ENCODE data around the gene MEN1. TPM values are rescaled to one million over a fixed set of nuclear protein-coding genes. Genes with fewer than 3 reads are reported as not detected.
A peak's percentile ranks its signal among the peaks of the same experiment; 100 is the strongest.

Gene MEN1
- total RNA-seq, 1 experiment from 2014 or later, result 46.1 TPM

DNA sequence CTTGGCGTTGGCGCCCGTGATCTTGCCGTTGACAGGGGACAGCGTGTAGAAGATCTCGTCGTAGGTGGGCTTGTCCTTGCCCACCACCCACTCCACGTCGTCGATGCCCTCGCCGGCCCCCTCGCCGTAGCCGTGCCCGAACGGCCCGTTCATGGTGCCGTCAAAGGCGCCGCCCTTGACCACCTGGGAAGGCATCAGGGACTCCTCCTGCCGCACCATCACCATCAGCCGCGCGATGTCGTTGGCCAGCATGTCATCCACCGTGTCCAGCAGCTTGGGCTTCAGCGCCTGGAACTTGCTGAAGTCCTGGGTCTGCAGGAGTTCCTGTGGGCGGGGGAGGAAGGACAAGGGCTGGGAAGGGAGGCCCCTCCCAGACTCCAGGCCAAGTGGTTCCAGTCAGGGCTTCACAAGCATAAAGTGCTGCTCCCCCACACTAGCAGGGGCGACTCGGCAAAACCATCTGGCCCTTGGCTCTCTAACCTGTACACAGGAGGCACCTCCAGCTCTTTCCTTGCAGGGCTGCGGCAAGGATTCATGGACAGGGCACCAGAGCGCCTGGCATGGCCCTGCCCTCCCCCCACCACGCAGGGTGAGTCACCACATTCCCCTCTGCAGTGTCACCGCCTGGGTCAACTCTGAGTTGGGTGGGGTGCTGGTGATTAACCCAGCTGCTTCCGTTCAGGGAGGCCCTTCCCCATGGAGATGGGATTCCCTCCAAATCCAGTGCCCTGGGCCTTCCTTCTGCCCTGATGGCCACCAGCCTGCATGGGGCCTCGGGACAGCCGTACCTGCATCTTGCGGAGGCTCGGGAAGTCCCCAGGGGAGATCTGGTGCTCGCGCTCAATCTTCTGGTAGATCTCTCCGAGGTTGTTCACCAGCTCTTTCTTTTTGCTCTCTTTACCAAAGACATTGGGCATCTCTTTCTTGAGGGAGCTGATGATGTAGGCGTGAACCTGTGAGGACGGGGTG, 44.5 kb upstream of the MEN1 start:
- Histone ChIP-seq H3K9me3 (ENCODE audit: low read length) (no peaks in the 10 kb centered on the region), H4K20me1 (ENCODE audit: low read length) (no peaks in the 10 kb centered on the region), H3K4me3 (ENCODE audit: low read length) (peak overlapping the region; percentile 36), H3K27me3 (ENCODE audit: low read length) (no peaks in the 10 kb centered on the region), H3K27ac (ENCODE audit: low read length) (peak overlapping the region; percentile 96), H3K9me2 (replicated peaks; ENCODE audit: low read length) (no peaks in the 10 kb centered on the region), H3K36me3 (ENCODE audit: low read depth, low read length) (peaks cover 52% of the 10 kb centered on the region), H3K79me2 (ENCODE audit: low read length) (peaks cover 54% of the 10 kb centered on the region), H3K9ac (ENCODE audit: low read length) (peak overlapping the region; percentile 73), H3K4me2 (ENCODE audit: low read length) (peak overlapping the region; percentile 75), H3F3A (ENCODE audit: low read length, unreplicated experiment) (peaks cover 4% of the 10 kb centered on the region), H2AFZ (ENCODE audit: low read length) (no peak overlapping the region), H3K4me1 (ENCODE audit: insufficient read depth, low read length) (peaks cover 56% of the 10 kb centered on the region)
- DNase-seq (peak; percentile 100), ATAC-seq (peak; percentile 79)
- POLR2A ChIA-PET (ENCODE audit: unreplicated experiment), result interaction anchor here (0.6 to 1.3 kb wide), 3 partner anchors 14 to 24 kb away, joined by 3 to 23 read pairs (median 7); partner anchors contain the start of gene EHD1
- TSS peak; percentile 54 for BruUV-seq (replicated peaks)
- TF ChIP-seq, protein P1, sequence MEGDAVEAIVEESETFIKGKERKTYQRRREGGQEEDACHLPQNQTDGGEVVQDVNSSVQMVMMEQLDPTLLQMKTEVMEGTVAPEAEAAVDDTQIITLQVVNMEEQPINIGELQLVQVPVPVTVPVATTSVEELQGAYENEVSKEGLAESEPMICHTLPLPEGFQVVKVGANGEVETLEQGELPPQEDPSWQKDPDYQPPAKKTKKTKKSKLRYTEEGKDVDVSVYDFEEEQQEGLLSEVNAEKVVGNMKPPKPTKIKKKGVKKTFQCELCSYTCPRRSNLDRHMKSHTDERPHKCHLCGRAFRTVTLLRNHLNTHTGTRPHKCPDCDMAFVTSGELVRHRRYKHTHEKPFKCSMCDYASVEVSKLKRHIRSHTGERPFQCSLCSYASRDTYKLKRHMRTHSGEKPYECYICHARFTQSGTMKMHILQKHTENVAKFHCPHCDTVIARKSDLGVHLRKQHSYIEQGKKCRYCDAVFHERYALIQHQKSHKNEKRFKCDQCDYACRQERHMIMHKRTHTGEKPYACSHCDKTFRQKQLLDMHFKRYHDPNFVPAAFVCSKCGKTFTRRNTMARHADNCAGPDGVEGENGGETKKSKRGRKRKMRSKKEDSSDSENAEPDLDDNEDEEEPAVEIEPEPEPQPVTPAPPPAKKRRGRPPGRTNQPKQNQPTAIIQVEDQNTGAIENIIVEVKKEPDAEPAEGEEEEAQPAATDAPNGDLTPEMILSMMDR (conservative IDR thresholded peaks at IDR 0.05; ENCODE audit: low read depth, low read length), result no peak
- TF ChIP-seq EZH2phosphoT487 (IDR thresholded peaks at IDR 0.05; ENCODE audit: borderline replicate concordance, low read length) (no peak), EZH2 (IDR thresholded peaks at IDR 0.05; ENCODE audit: low read length, unreplicated experiment) (no peak)
- CTCF ChIA-PET, result interaction anchor here (0.6 to 1.0 kb wide), 2 partner anchors 11 to 14 kb away, joined by 3 to 6 read pairs; no protein-coding TSS in a partner anchor
- intact Hi-C loops (cut with micrococcal nuclease), result loop anchor here (1.0 to 2.0 kb wide), 2 partner anchors 14 to 24 kb away; partner anchors contain the start of gene EHD1

DNA sequence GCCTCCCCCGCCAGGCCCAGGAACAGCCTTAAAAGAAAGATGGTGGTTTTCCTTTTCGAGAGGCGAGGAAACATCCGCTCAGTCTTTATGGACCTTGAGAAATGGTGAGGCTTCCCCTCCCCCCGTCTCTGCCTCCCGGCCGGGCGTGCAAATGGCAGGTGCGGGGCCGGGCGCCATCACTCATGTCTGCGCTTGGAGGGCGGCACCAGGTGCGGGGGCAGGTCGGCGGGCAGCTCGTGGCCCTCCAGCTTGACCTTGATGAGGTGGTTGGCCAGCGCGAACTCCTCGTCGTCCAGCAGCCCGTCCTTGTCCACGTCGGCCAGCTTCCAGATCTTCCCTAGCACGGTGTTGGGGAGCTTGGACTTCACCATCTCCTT, 43.8 kb upstream of the MEN1 start:
- H3F3A ChIP-seq (ENCODE audit: low read length, unreplicated experiment), result peaks cover 4% of the 10 kb centered on the region
- 0 out of 2 replicates have a peak overlapping the region, but pooled peaks have one; percentile 36 for H3K4me3 ChIP-seq (ENCODE audit: low read length)
- no peaks in the 10 kb centered on the region for H4K20me1 ChIP-seq (ENCODE audit: low read length)
- peak overlapping the region; percentile 72 for H3K9ac ChIP-seq (ENCODE audit: low read length)
- peaks cover 48% of the 10 kb centered on the region for H3K79me2 ChIP-seq (ENCODE audit: low read length)
- H3K4me2 ChIP-seq (ENCODE audit: low read length), result peak overlapping the region; percentile 75
- ATAC-seq (no peak), DNase-seq (no peak)
- TF ChIP-seq EZH2phosphoT487 (IDR thresholded peaks at IDR 0.05; ENCODE audit: borderline replicate concordance, low read length) (no peak), EZH2 (IDR thresholded peaks at IDR 0.05; ENCODE audit: low read length, unreplicated experiment) (no peak)
- TF ChIP-seq, protein P1 (conservative IDR thresholded peaks at IDR 0.05; ENCODE audit: low read depth, low read length), result no peak
- intact Hi-C loops (cut with micrococcal nuclease), result loop anchor here (2.0 kb wide), 1 partner anchor 25 kb away; the partner anchor contains the start of gene EHD1
- peak overlapping the region; percentile 96 for H3K27ac ChIP-seq (ENCODE audit: low read length)
- no peaks in the 10 kb centered on the region for H3K9me2 ChIP-seq (replicated peaks; ENCODE audit: low read length)
- no TSS peak for BruUV-seq (replicated peaks)
- peaks cover 59% of the 10 kb centered on the region for H3K4me1 ChIP-seq (ENCODE audit: insufficient read depth, low read length)
- POLR2A ChIA-PET (ENCODE audit: unreplicated experiment), result interaction anchor here (1.3 kb wide), 1 partner anchor 15 kb away, joined by 23 read pairs; no protein-coding TSS in a partner anchor
- H3K9me3 ChIP-seq (ENCODE audit: low read length), result no peaks in the 10 kb centered on the region
- no peaks in the 10 kb centered on the region for H3K27me3 ChIP-seq (ENCODE audit: low read length)
- CTCF ChIA-PET, result no interaction called here
- peaks cover 46% of the 10 kb centered on the region for H3K36me3 ChIP-seq (ENCODE audit: low read depth, low read length)
- H2AFZ ChIP-seq (ENCODE audit: low read length), result no peak overlapping the region
